IPS-NIHi7 (cell line): ENCODE results near the gene GPR162.

Experiments
- DNase-seq: peaks from one replicate; pipeline ENCODE4 v3.0.0; 2012; ENCODE audit warnings: mixed read lengths; ENCODE audit errors: extremely low spot score

Gene GPR162, protein sequence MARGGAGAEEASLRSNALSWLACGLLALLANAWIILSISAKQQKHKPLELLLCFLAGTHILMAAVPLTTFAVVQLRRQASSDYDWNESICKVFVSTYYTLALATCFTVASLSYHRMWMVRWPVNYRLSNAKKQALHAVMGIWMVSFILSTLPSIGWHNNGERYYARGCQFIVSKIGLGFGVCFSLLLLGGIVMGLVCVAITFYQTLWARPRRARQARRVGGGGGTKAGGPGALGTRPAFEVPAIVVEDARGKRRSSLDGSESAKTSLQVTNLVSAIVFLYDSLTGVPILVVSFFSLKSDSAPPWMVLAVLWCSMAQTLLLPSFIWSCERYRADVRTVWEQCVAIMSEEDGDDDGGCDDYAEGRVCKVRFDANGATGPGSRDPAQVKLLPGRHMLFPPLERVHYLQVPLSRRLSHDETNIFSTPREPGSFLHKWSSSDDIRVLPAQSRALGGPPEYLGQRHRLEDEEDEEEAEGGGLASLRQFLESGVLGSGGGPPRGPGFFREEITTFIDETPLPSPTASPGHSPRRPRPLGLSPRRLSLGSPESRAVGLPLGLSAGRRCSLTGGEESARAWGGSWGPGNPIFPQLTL

DNA sequence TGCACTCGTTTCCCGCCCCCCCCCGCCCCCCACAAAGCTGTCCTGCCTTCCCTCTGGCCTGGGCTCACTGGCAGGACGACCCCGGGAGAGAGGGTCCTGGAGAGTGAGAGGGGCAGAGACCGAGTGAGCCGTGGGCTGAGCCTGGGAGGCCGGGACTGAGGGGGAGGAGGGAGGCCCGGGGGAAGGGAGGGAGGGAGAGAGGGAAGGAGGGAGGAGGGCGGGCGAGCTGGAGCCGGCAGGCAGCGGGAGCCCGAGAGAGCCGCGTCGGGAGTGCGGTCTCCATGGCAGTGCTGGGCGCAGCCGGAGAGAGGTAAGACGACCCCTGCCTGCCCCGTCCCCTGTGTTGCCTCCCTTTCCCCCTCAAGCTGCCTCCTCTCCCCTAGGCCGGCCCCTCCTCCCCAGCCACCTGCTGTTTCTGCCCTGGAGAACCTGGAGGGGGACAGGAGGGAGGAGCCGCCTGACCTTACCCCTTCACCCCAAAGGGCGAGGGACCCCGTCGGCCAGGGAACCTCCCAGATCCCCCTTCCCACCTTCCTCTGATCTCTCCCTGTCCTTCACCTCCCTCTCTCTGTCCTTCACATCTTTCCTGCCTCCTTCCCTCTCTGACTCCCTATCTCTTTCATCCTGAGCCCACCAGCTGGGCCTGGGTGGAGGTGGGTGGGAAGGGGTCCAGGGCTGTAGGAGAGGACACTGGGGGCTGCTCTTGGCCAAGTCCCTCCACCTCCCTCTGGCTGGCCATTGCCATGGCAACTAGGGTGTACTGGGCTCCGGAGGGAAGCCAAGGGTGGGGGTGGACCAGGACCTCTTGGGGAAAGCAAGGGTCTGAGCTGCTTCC, at the start of gene GPR162:
Gene GPR162 (plus strand): TSS at position 231 of the 835 bp plus-strand sequence. CDS start 2,078 bp downstream, outside the sequence.
- peak; percentile 76 for DNase-seq

DNA sequence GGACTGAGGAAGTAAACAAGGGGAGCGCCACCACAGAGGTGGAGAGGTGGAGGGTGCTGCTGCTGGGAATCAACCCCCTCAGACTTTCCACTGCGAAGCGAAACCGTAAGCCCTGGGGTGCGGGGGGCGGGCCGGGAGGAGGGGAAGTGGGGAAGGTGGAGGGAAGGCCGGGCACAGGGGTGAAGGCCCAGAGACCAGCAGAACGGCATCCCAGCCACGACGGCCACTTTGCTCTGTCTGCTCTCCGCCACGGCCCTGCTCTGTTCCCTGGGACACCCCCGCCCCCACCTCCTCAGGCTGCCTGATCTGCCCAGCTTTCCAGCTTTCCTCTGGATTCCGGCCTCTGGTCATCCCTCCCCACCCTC, 49.3 kb upstream of the GPR162 start, which contains the start of gene LAG3:
Gene LAG3 (plus strand): TSS at position 190 of the 365 bp plus-strand sequence. CDS start 333 bp downstream, outside the sequence.
- no peak for DNase-seq

DNA sequence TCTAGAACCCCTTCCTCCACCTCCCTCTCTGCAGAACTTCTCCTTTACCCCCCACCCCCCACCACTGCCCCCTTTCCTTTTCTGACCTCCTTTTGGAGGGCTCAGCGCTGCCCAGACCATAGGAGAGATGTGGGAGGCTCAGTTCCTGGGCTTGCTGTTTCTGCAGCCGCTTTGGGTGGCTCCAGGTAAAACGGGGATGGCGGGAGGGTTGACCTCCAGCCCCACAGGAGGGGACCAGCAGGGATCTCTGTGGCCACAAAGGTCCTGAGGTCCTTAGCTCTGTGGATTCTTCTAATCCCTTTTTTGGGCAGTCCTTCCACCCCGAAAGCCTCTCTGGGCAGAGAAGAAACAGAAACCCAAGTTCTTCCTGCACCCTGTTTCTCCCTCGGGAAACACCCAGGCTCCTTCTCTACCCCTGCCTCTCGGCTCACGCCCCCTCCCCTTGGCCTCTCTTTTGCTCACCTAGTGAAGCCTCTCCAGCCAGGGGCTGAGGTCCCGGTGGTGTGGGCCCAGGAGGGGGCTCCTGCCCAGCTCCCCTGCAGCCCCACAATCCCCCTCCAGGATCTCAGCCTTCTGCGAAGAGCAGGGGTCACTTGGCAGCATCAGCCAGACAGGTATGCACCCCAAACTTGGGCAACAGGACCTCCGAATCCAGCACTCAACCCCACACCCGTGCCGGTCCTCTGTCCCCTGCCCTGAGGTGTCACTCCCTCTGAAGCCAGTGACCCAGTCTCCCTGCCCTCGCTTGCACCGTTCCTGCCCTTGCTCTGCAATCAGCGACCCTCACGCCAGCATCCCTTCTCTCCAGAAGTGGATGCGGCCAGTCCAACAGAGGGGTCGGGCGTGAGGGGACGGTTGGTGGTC, 48.7 kb upstream of the GPR162 start:
- DNase-seq: no peak

DNA sequence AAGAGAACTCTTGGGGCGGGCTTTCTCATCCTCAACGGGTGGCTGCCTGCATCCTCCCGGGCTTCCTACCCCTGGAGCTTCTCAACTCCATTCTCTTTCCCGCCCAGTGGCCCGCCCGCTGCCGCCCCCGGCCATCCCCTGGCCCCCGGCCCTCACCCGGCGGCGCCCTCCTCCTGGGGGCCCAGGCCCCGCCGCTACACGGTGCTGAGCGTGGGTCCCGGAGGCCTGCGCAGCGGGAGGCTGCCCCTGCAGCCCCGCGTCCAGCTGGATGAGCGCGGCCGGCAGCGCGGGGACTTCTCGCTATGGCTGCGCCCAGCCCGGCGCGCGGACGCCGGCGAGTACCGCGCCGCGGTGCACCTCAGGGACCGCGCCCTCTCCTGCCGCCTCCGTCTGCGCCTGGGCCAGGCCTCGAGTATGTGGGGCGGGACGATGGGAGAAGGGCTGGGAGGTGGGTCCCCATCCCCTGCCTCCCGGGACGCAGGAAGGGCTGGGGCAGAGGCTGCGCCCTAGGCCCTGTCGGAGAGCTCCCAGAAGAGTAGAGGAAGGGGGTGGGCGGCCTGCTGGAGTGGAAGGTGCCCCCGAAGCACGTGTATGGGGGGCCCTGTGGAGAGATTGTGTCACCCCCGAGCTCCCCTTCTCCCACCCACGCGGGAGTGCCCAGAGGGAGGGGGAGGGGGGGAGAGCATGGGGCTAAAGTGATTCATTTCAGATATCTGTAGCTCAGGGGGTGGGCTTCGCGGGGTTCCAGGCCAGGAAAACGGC, 47.9 kb upstream of the GPR162 start:
- DNase-seq: no peak

DNA sequence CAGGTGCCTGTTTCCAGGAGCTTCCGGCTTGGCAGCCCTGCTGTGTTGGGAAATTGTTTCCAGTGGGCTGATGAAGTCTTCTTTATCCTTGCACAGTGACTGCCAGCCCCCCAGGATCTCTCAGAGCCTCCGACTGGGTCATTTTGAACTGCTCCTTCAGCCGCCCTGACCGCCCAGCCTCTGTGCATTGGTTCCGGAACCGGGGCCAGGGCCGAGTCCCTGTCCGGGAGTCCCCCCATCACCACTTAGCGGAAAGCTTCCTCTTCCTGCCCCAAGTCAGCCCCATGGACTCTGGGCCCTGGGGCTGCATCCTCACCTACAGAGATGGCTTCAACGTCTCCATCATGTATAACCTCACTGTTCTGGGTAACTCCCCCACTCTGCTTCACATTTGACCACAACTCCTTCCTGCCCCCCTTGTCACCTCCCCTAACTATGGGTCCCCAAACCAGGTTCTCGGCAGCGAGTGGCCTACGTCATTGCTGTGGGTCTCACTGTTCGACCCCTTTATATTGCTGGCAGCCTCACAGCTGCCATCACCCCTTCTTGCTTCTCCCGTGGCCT, 47.0 kb upstream of the GPR162 start:
- DNase-seq: no peak

DNA sequence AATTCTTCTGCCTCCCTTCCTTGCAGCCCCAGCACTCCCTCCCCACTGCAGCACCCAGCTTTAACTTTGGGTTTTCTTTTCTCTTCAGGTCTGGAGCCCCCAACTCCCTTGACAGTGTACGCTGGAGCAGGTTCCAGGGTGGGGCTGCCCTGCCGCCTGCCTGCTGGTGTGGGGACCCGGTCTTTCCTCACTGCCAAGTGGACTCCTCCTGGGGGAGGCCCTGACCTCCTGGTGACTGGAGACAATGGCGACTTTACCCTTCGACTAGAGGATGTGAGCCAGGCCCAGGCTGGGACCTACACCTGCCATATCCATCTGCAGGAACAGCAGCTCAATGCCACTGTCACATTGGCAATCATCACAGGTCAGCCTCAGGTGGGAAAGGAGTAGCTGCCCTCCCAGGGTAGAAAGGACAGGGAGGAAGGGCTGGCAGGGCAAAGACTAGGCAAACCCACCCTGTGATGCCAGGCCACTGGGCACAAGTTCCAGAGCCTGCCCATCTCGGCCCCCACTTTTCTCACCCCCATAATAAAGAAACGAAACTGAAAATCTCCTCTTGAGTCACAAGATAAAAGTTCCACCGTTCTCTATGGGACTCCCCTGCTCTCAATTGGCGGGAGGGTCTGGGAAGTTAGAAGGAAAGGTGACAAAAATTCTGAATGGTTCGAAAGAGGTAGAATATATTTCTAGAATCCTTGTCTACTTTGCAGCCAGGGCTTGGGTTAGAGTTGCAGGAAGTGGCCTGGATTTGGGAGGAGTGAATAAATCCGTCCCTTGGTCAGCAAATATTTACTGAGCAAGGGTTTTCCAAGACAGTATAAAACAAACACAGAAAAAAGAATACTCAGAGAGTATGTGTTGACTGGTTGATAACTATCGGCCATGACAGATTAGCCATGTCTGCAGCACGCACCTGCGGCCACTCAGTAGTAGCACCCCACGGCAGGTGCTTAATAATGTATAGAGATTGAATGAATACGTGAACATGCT, 46.1 kb upstream of the GPR162 start:
- DNase-seq: no peak

DNA sequence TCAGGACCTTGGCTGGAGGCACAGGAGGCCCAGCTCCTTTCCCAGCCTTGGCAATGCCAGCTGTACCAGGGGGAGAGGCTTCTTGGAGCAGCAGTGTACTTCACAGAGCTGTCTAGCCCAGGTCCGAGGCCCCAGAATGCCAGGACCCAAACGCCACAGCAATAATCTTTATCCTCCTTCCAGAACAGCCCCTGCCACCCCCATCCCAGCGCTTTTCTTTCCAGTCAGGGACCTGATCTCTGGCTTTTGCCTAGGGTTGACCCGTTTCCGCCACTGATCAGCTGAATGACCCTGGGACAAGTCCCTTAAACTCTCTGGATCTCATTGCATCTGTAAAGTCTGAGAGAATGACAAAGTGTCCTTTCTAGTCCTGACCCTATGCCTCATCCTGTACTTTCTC, 44.2 kb upstream of the GPR162 start:
- no peak for DNase-seq

DNA sequence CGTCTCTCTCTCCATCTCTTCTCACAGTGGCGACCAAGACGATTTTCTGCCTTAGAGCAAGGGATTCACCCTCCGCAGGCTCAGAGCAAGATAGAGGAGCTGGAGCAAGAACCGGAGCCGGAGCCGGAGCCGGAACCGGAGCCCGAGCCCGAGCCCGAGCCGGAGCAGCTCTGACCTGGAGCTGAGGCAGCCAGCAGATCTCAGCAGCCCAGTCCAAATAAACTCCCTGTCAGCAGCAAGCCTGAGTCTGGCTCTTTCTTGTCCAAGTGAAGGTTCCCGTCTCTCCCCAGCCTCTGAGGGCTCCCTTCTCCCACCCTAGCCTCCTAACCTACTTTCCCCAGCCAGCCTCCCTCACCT, 43.4 kb upstream of the GPR162 start:
- no peak for DNase-seq

DNA sequence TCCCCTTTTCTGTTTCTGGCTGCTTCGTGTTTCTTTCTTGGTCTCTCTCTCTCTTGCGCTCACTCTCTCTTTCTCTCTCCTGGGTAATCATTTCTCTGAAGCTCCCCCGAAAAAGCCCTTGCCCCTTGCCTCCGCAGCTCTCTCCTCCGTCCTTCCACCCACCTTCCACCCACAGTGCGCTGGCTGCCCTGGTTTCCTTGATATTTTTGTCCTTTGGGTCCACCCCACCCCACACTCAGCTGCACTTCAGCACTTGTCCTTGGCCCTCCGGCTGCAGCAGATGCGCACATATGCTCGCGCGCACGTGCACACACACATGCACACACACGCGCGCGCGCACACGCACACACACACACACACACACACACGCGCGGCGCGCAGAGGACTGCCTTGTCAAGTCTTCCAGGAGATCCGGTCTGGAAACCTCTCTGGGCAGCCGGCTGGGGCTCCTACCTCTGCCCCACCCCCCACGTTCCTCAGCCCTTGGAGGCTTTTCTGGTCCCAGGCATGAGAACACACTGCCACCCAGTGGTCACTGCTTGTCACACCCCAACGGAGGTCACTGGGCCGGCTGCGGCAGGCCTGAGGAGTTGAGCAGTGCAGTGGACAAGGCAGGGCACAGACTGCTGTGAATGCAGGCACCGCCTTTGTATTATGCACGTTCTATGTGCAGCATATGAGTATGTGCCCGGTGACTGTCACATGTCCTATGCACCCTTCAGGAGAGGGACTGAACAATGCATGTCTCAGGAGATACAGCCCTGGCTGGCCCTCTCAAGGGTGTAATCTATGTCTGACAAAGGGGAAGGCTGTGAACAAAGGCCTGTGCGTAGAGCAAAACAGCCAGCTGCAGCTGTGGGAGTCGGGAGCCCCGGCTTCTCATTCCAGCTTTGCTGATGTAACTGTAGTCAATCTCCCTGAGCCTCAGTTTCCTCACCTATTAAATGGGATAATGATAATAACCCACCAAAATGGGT, 42.8 kb upstream of the GPR162 start:
- peak; percentile 88 for DNase-seq

DNA sequence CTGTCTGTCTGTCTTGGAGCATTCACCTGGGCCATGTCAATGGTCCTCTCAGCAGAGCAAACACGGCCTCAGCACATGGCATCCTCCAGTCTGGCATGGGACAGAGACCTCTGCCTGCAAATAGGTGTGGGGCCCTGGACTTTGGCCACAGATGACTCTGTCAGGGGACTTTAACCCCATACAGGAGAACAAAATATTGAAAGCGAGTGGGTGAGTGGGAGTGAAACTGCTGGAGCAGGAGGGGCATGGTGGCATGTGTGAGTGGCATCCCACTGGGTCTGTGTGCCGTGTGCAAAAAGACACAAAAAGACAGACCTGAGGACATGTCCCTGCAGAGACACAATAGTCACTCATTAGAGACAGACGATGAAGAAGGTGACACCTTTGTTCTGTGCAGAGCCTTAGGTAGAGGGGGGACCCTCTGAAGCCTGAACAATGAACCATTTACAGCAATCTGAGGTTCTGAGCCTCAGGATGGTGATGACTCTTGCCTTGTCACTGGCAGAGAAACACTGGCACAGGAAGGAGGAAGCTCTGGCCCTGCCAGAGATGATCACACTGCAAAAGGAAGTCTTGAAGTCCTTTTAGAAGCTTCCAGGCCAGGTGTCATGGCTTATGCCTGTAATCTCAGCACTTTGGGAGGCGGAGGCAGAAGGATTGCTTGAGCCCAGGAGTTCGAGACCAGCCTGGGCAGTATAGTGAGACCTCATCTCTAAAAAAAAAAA, 41.8 kb upstream of the GPR162 start:
- no peak for DNase-seq

DNA sequence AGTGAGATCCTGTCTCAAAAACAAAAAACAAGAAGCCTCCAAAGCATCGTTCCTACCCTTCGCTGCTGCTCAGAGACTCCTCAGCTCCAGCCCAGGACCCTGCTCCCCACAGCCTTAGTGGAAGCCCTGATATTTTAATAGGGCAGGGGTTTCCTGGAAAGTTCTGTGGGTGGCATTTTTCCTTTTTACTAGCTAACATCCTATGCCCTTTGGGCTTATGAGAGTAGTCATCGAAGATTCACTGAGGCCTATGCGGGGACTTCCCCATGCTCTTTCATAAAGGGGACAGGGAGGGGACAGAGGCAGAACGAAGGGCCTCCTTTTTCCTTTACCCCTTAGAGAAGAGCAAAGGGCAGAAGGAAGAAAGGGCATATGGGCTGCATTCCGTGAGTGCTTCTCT, 41.0 kb upstream of the GPR162 start:
- DNase-seq: no peak

DNA sequence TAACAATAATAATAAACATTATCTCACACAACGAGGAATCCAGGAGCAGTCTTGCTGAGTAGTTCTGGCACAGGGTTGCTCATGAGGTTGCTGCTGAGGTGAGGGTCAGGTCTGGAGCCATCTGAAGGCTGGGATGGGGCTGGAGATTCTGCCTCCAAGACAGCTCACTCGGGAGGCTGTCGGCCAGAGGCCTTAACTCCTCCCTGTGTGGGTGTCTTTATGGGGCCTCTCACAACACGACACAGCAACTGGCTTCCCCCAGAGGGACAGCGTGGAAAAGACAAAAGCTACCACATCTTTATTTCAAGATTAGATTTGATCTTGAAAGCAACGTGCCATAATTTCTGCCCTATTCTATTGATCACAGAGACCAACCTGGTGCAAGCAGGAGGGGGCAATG, 39.5 kb upstream of the GPR162 start:
- no peak for DNase-seq

DNA sequence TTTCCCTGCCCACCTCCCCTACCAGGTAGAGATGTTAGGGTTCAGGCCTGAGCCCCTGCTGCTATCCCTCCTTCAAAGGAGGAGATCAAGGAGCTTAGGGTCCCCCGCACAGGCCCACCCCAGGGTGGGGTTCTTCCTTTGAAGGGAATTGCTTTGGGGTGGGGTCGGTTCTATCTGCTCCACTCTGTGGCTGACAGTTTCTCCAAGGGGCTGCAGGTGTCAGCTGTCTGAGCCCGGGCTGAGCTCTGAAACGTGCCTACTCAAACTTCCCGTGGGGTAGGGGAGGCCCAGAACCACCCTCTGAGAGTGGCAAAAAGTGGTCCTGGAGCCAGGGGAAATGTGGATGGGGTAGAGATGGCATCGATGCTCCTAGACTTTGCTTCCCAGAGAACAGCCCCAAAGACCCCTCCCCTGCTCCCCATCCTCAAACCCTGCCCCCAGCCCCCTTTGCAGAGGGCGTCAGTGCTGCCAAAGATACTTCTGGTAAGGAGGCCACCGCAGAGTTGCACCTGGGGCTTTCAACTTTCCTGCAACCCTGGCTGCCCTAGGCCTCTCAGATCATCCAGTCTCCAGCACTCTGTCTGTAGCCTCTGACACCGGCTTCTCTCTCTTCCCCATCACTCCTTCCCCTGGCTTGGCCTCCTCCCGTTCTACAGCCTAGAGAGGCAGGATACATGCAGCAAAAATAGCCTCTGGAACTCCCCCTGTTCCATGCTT, 38.6 kb upstream of the GPR162 start:
- DNase-seq: no peak

DNA sequence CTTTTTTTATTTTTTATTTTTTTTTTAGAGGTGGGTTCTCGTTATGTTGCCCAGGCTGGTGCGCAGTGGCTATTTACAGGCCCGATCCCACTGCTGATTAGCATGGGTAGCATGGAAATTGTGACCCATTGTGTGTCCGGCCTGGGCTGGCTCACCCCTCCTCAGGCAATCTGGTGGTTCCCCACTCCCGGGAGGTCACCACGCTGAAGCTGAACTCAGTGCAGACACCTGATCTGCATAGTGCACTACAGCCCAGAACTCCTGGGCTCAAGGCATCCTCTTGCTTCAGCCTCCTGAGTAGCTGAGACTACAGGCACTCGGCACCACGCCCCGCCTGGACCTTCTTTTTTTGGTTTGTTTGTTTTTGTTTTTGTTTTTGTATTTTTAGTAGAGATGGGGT, 37.8 kb upstream of the GPR162 start:
- DNase-seq: no peak

DNA sequence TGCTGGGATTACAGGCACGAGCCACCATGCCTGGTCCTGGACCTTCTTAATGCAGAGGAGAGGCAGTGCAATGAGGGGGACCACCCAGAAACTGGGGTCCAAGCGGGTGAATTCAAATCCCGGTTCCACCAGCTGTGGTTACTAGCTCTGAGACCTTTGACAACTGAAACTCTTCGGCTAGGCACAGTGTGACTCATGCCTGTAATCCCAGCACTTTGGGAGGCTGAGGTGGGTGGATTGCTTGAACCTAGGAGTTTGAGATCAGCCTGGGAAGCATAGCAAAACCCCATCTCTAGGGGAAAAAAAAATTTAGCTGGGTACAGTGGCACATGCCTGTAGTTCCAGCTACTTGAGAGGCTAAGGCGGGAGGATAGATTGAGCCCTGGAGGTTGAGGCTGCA, 37.3 kb upstream of the GPR162 start:
- no peak for DNase-seq

DNA sequence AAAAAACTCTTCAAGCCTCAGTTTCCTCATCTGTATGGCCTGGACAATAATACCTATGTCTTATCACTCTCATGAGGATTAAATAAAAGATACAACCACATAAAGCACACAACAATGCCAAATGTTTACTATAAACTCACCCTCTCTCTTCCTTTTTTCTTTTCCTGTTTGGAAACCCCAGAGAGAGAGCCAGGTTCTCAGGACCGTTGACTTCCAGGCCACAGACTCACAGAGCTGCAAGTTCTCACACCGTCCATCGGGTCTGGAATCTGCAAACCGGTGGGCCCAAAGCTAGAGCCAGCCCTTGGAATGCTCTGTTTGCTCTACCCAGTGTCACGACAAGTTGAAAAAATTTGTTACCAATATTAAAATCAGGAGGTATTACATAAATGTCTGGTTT, 36.9 kb upstream of the GPR162 start:
- no peak for DNase-seq
